Caco-2 (cell line): ENCODE measurements around the gene VPS39. TPM values are rescaled to one million over a fixed set of nuclear protein-coding genes. Genes with fewer than 3 reads are reported as not detected.

ENCODE experiments used
- BruUV-seq: library from RNA; stranded (reverse); fragments of 400-500 nt; replicated peaks from 2 replicates; lab custom pipeline; 2021; lab: Mats Ljungman, UMichigan
- CTCF ChIA-PET: fragments of 300-600 bp; sonication (Branson Sonifier 250); formaldehyde crosslinking; loops from one replicate; lab custom pipeline; 2022; ENCODE audit warnings: antibody characterized with exemption; lab: Charles Lee
- POLR2A ChIA-PET: fragments of 300-600 bp; sonication (Branson Sonifier 250); formaldehyde crosslinking; loops from one replicate; lab custom pipeline; 2022; ENCODE audit warnings: antibody characterized with exemption; lab: Charles Lee
- DNase-seq, 2 experiments: peaks; one replicate each; pipeline versions ENCODE4 v3.0.0 to v3.0.0-alpha.2; 2020 to 2022
- H3K27me3 ChIP-seq: replicated peaks from 2 replicates; pipeline ENCODE4 v1.6.0; 2011; ENCODE audit warnings: low read length; ENCODE audit not compliant: control insufficient read depth, insufficient read depth
- H3K36me3 ChIP-seq: 2 replicates; pipeline ENCODE4 v1.5.1; 2011; ENCODE audit warnings: low read length; ENCODE audit not compliant: control insufficient read depth, insufficient read depth
- H3K4me1 ChIP-seq: fragments of 250-450 bp; sonication (Bioruptor Pico); 2 replicates; pipeline ENCODE4 v1.5.1; 2020; ENCODE audit warnings: mild to moderate bottlenecking
- H3K4me3 ChIP-seq: 2 replicates; pipeline ENCODE4 v1.5.1; 2011; ENCODE audit warnings: low read depth, mild to moderate bottlenecking, control low read depth, low read length
- H3K9me3 ChIP-seq: fragments of 250-450 bp; sonication (Bioruptor Pico); 2 replicates; pipeline ENCODE4 v1.5.1; 2020; ENCODE audit warnings: mild to moderate bottlenecking, moderate library complexity
- H3K27ac Mint-ChIP-seq: one replicate; pipeline ENCODE4 v1.8.0; 2022; ENCODE audit warnings: mixed read lengths; ENCODE audit not compliant: unreplicated experiment
- H3K27me3 Mint-ChIP-seq: one replicate; pipeline ENCODE4 v1.8.0; 2022; ENCODE audit warnings: mixed read lengths; ENCODE audit not compliant: insufficient read depth, unreplicated experiment
- H3K36me3 Mint-ChIP-seq: one replicate; pipeline ENCODE4 v1.8.0; 2022; ENCODE audit warnings: mild to moderate bottlenecking, mixed read lengths; ENCODE audit not compliant: insufficient read depth, unreplicated experiment
- H3K4me1 Mint-ChIP-seq: one replicate; pipeline ENCODE4 v1.8.0; 2022; ENCODE audit warnings: low read depth, mixed read lengths; ENCODE audit not compliant: unreplicated experiment
- H3K4me3 Mint-ChIP-seq: one replicate; pipeline ENCODE4 v1.8.0; 2022; ENCODE audit warnings: mild to moderate bottlenecking, moderate library complexity, mixed read lengths; ENCODE audit not compliant: unreplicated experiment
- H3K9me3 Mint-ChIP-seq: one replicate; pipeline ENCODE4 v1.8.0; 2022; ENCODE audit warnings: mixed read lengths; ENCODE audit not compliant: unreplicated experiment
- CTCF ChIP-seq, 2 experiments: fragments of 200-600 bp in 1 of 2; IDR thresholded peaks; 1 replicate in 1 of 2; 2 replicates in 1 of 2; pipeline versions ENCODE4 v1.5.1 to v1.8.0; 2011 to 2022; ENCODE audit warnings: antibody characterized with exemption in 1 of 2, control low read depth in 1 of 2, inconsistent platforms in 1 of 2, low read depth in 1 of 2, low read length in 1 of 2, mild to moderate bottlenecking in 1 of 2, moderate library complexity in 1 of 2; ENCODE audit not compliant: insufficient read depth in 1 of 2, severe bottlenecking in 1 of 2, unreplicated experiment in 1 of 2
- intact Hi-C: fragments of 100-400 bp; cut with micrococcal nuclease; formaldehyde crosslinking; loops from one replicate; pipeline ENCODE4 v1.10.0; 2022; ENCODE audit not compliant: unreplicated experiment
- total RNA-seq: library from RNA; stranded (reverse); gene quantifications from 2 replicates; pipeline ENCODE4 v1.2.3, GENCODE V29; 2022

The VPS39 gene
- total RNA-seq, 1 experiment from 2014 or later, result 48.4 TPM

- Mint-ChIP-seq H3K27me3 (no peaks in the 10 kb centered on the region), H3K9me3 (no peaks in the 10 kb centered on the region), H3K4me3 (no peak overlapping the region), H3K4me1 (no peaks in the 10 kb centered on the region), H3K36me3 (peaks cover 45% of the 10 kb centered on the region), H3K27ac (peak overlapping the region; percentile 30)
- no peaks in the 10 kb centered on the region for H3K27me3 ChIP-seq
- H3K4me3 ChIP-seq, result no peak overlapping the region
- intact Hi-C loops, result no loop called here
- no peak for DNase-seq
- H3K9me3 ChIP-seq, result no peaks in the 10 kb centered on the region
- CTCF ChIA-PET, result no interaction called here
- POLR2A ChIA-PET, result no interaction called here
- H3K36me3 ChIP-seq, result no peaks in the 10 kb centered on the region; the same call in 1 of the 2 replicates
- H3K4me1 ChIP-seq, result no peaks in the 10 kb centered on the region
- BruUV-seq, result no TSS peak
- TF ChIP-seq CTCF (IDR thresholded peaks at IDR 0.05; ENCODE audit: insufficient read depth in 1 of 2, low read depth in 1 of 2, low read length in 1 of 2, severe bottlenecking in 1 of 2, unreplicated experiment in 1 of 2), result no peak
These were observed 25.1 kb downstream of the VPS39 start for GRCh38 chr15:42182961-42183360.

DNA sequence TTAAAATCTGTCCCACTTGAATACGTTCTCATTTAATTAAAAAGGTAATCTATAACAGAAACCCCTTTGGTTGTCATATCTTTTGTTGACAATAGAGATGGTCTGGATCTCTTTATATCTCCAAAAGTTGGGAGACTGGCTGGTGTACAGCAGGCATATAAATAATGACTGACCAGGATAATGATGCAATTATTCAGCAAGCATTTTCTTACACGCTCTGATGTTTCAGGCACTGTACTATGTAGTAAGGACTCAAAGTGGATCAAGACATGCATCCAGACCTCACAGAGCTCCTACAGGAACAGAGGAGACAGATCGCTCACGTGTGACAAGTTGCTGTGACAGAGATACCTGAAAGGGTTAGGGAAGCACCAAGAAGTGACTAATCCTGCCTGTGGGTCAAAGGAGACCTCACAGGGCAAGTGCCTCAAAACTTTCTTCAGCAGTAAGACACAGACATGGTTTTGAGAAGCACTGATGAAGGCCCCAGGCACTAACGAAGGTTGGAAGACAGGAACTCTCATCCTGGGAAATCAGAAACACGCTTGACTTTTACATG is 25.7 kb downstream of the VPS39 start:
- peaks cover 51% of the 10 kb centered on the region for H3K36me3 Mint-ChIP-seq
- Histone ChIP-seq H3K27me3 (no peaks in the 10 kb centered on the region), H3K36me3 (no peaks in the 10 kb centered on the region; the same call in 1 of the 2 replicates), H3K4me1 (no peaks in the 10 kb centered on the region), H3K4me3 (no peak overlapping the region), H3K9me3 (no peaks in the 10 kb centered on the region)
- H3K27me3 Mint-ChIP-seq, result no peaks in the 10 kb centered on the region
- DNase-seq, result no peak
- H3K9me3 Mint-ChIP-seq, result no peaks in the 10 kb centered on the region
- intact Hi-C loops, result no loop called here
- no peak overlapping the region for H3K4me3 Mint-ChIP-seq
- BruUV-seq, result no TSS peak
- peak overlapping the region; percentile 30 for H3K27ac Mint-ChIP-seq
- ChIA-PET POLR2A (no interaction called here), CTCF (no interaction called here)
- no peak for TF ChIP-seq CTCF (IDR thresholded peaks at IDR 0.05; ENCODE audit: insufficient read depth in 1 of 2, low read depth in 1 of 2, low read length in 1 of 2, severe bottlenecking in 1 of 2, unreplicated experiment in 1 of 2)
- H3K4me1 Mint-ChIP-seq, result no peaks in the 10 kb centered on the region

DNA sequence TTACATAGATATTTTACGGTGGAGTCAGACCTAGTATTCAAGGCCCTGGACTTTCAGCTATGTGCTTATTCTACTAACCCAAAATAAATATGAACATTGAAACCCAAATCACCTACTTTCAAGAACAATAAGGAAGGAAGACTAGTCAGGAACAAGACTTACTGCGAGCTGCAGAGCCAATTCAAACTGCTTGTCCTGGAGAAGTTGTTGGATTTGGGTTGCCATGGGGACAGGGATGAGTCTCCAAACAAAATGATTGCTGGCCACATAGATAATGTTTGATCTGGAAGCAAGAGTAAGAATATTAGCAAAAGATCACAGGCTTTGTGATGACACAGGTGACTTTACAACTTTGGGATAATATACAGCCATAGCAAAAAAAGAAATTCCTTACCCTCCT is 30.0 kb downstream of the VPS39 start:
- no peak for TF ChIP-seq CTCF (IDR thresholded peaks at IDR 0.05; ENCODE audit: insufficient read depth in 1 of 2, low read depth in 1 of 2, low read length in 1 of 2, severe bottlenecking in 1 of 2, unreplicated experiment in 1 of 2)
- H3K9me3 Mint-ChIP-seq, result no peaks in the 10 kb centered on the region
- intact Hi-C loops, result no loop called here
- no peak overlapping the region for H3K27ac Mint-ChIP-seq
- POLR2A ChIA-PET, result no interaction called here
- peaks cover 46% of the 10 kb centered on the region for H3K36me3 Mint-ChIP-seq
- Histone ChIP-seq H3K9me3 (no peaks in the 10 kb centered on the region), H3K4me3 (no peak overlapping the region), H3K36me3 (no peaks in the 10 kb centered on the region; the same call in 1 of the 2 replicates), H3K27me3 (no peaks in the 10 kb centered on the region), H3K4me1 (no peaks in the 10 kb centered on the region)
- CTCF ChIA-PET, result no interaction called here
- peak in 1 of 2 experiments; percentile 15 for DNase-seq
- no TSS peak for BruUV-seq
- H3K4me1 Mint-ChIP-seq, result no peaks in the 10 kb centered on the region
- no peak overlapping the region for H3K4me3 Mint-ChIP-seq
- H3K27me3 Mint-ChIP-seq, result no peaks in the 10 kb centered on the region
